HL-60/S4 (cell line): ENCODE data around the gene MYLK2.

Source experiments
- in situ Hi-C: fragments of 300-500 bp; cut with MboI; formaldehyde crosslinking; loops from 2 replicates; pipeline ENCODE4 v1.14.3; 2022; ENCODE audit warnings: low sequenced_read_pairs

Gene MYLK2

DNA sequence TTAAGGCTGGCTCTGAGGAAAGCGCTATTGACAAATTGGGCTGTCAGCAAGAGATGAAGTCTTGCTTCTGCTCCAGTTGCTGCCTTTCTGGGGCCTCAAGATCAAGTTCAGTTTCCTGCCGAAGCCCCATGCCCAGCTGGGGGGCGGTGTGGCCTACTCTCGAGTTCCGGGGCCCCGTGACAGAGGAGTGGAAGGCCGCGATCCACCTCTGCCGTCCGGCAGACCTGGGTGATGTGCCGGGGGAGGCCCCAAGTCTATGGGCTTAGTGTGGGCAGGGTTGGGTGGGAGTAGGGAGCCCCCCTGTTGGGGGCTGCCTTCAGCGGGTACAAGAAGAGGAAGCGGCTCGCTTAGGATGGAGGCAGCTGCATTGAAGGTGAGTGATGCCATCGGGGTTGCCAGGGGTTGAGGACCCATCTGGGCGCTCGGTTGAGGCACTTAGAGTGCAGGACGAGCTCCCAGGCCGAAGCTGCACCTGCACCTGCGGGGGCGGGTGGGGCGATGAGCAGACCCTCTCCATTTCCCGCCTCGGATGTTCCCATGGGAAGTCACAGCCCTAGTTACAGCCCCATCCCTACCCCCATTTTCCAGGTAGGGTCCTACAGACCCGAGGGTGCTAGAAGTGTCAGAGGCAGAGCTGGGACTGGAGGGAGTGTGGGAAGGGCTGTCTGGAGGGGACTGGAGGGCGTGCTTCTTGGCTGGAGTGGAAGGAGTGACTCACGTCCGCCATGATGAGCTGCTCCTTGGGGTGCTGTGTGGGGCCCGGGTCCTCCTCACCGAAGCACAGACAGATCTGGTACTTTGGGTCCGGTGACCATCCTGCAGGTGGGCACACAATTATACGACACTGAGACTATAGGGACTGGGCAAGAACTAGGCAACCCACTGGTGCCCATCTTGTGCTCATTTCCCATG, 29.2 kb downstream of the MYLK2 start:
- in situ Hi-C loops, result loop anchor here (25.0 kb wide), 1 partner anchor 814 kb away; the partner anchor contains the start of gene C20orf203

DNA sequence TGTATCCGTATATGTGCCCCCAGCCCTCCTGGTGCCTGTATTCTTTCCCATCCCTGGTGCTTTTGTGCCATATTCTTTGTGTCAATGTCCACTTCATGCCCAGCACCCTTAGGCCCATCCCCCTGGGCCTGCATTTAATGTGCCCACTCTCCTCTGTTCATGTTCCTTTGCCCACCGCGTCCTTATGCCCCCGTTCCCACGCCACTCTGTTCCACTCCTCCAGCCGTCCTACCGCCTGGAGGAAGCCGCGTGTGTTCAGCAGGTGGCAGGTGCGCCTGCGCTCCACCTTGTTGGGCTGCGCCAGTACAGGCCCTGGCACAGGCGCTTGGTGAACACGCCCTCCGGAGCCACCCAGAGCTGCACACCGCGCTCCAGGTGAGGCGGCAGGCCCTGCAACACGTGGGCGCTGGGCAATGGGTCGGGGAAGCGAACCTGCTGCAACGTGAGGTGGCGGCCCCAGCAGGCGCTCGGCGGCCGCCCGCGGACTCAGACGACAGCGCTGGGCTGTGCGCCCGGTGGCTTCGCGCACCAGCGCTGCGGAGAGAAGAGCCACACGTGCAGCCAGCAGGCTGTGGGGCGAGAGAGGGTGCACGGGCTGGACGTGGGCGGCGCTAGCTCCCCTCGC, 30.3 kb downstream of the MYLK2 start:
- in situ Hi-C loops, result loop anchor here (25.0 kb wide), 1 partner anchor 813 kb away; the partner anchor contains the start of gene C20orf203

- in situ Hi-C loops, result no loop called here
These were observed 32.2 kb downstream of the MYLK2 start for GRCh38 chr20:31851240-31851955.

DNA sequence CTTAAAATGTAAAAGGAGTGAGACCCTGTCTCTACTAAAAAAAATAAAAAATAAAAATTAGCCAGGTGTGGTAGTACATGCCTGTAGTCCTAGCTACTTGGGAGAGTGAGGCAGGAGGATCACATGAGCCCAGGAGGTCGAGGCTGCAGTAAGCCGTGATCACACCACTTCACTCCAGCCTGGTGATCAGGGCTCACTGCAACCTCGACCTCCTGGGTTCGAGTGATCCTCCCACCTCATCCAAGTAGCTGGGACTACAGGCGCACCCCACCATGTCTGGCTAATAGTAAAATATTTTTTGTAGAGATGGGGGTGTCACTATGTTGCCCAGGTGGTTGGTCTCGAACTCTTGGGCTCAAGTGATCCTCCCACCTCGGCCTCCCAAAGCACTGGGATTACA, 34.3 kb downstream of the MYLK2 start:
- in situ Hi-C loops, result no loop called here

GRCh38 chr20:31856516-31856915, 37.4 kb downstream of the MYLK2 start:
- in situ Hi-C loops, result no loop called here

- in situ Hi-C loops, result no loop called here
These were observed 39.0 kb downstream of the MYLK2 start for GRCh38 chr20:31857861-31858759.

- in situ Hi-C loops, result no loop called here
These were observed 39.6 kb downstream of the MYLK2 start for GRCh38 chr20:31858760-31859083.

GRCh38 chr20:31859266-31859997, 40.3 kb downstream of the MYLK2 start:
- in situ Hi-C loops, result no loop called here

DNA sequence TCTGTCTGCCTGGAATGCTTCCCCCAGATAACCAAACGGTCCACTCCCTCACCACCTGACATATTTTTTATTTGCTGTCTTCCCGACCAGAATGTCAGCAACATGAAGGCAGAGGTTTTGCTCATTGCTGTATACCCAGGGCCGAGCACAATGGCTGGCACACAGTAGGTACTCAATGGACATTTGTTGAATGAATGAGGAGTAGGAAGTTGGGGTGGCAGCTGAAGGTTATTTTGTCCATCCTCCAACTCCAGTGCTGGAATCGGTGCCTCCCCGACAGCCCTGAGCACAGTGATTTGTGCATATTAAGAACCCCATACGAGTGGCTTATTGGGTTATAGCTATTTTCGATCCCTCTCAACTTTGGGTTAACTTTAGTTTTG, 40.8 kb downstream of the MYLK2 start:
- in situ Hi-C loops, result no loop called here

DNA sequence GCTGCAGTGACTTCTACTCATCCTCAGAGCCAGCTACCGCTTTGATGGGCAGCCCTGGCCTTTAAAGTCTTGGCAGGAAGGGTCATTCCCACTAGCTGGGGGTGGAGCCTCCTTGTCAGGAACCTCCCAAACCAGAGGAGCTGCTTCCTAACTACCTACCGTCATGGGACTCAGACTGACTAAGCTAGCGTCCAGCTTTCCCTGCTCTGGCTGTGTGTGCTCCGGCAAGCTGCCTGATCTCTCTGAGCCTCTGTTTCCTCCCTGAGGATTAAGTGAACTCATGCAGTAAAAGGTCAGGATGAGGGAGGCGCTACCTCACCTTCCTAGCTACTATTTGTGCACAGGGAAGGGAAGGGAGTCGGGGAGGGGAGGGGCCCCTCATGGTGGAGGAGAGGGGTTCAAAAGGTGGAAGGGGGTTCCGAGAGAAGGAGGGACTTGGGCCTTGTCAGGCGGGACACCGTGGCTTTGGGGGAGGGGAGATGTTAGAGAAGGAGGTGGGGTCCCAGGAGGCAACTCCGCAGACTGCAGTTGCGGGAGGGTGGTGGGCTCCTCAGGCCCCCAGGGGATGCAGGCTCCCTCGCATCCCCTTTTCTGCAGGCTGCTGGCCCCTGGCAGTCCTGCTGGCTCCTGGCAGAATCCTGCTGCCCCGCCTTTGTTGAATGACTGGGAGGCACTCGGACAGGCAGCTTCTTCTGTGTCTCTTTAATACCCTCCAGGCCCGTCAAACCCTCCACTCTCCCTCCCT, 41.4 kb downstream of the MYLK2 start:
- in situ Hi-C loops, result no loop called here

DNA sequence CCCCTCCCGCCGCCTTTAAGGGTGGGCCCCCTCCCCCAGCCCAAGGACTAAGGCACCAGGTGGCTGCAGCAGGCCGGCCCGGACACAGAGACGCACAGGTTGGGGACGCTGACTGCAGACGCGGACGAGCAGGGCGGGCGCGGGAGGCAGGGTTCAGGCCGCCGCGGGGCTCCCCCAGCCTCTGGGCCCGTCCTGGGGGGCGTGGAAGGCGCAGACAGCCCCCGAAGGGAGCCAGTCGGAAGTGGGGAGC, 41.9 kb downstream of the MYLK2 start:
- in situ Hi-C loops, result no loop called here

DNA sequence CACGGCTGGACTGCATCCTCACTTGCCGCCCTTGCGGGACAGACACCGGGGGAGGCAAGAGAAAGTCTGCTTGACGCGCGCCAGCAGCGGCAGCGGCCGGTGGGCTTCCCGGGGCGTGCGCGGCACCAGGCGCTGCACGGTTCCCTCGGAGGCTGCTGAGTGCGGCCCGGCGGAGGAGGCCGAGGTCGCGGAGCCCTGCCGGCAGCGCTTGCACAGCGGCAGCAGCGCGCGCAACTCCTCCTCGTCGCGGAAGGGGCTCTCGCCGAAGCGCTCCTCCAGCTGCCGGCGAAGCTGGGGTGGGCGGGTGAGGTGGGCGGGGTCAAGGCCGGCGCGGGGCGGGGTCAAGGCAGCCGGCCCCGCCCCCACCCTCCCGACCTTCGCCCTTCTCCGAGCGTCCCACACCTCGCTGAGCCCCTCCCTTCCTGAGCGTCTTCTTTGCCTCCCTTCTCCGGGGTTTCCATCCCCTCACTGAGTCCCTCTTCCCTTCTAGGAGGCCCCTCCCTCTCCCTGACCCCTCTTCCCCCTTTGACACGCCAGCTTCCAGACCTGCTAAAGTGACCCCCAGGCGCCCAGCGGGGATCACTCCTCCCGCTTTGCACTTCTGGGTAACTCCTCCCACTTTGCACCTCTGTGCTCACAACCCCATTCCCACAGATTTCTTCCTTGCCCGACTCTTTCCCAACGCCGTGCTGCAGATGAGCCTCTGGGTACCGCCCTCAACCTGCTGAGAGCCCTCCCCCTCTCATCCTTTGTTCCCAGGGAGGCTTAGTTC, 42.4 kb downstream of the MYLK2 start:
- in situ Hi-C loops, result no loop called here

DNA sequence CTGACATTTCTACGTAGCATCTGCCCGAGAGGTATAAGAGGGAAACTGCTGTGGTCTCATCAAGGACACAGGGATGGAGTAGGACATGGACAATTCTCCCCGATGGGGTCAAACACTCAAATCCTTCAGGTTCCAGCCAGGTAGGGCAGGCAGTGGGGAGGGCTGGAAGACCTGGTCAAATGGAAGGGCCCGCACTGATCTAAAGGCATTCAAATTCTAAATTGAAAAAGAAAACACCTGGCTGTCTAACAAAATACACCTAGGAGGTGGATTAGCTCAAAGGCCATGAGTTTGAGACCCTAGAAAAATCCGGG, 43.0 kb downstream of the MYLK2 start:
- in situ Hi-C loops, result no loop called here

DNA sequence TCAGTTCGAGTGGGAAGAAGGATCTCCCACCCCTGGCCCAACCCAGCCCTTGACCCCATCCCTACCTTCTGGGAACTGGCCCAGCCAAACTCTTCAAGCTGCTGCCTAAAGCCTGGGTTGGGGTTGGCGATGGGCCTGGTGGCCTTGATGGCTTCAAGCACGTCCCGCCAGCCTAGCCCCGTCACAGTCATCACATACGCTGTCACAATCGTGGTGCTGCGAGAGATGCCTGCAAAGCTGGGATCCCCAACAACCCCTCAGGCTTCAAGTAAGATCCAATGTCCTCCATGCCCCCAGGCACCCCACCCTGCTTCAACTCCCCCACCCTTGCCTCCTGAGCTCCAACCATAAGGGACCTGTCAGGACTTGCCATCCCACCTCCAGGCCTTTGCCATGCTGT, 43.4 kb downstream of the MYLK2 start:
- in situ Hi-C loops, result no loop called here

- in situ Hi-C loops, result no loop called here
These were observed 44.3 kb downstream of the MYLK2 start for GRCh38 chr20:31863296-31864085.

- in situ Hi-C loops, result no loop called here
These were observed 45.6 kb downstream of the MYLK2 start for GRCh38 chr20:31864521-31865400.

DNA sequence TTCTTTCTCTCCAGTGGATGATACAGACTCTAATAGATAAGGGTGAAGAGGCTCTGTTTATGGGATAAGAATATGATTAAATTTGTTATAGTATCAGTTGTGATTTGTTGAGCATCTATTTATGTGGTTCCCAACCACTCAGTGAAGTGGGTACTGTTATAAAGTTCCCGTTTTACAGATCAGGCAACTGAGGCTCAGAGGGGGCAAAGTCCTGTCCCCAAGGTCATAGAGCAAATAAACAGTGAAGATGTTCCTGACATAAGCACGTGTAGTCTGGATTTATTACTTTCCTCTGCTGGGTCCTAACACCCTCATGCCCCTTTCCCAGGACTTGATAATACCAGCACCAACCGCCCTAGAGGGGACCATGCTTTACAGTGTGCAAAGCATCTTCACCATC, 47.1 kb downstream of the MYLK2 start:
- in situ Hi-C loops, result no loop called here
